GM03348 (cell line): ENCODE data around the gene FBXL14.
"Not testable (repeated sequence)": the region's sequence is repeated elsewhere in the genome, so short reads cannot be mapped to it uniquely, and the experiment has no call there.

ENCODE experiments used
- DNase-seq: peaks from one replicate; pipeline ENCODE4 v3.0.0; 2012; ENCODE audit warnings: low spot score

Gene FBXL14

DNA sequence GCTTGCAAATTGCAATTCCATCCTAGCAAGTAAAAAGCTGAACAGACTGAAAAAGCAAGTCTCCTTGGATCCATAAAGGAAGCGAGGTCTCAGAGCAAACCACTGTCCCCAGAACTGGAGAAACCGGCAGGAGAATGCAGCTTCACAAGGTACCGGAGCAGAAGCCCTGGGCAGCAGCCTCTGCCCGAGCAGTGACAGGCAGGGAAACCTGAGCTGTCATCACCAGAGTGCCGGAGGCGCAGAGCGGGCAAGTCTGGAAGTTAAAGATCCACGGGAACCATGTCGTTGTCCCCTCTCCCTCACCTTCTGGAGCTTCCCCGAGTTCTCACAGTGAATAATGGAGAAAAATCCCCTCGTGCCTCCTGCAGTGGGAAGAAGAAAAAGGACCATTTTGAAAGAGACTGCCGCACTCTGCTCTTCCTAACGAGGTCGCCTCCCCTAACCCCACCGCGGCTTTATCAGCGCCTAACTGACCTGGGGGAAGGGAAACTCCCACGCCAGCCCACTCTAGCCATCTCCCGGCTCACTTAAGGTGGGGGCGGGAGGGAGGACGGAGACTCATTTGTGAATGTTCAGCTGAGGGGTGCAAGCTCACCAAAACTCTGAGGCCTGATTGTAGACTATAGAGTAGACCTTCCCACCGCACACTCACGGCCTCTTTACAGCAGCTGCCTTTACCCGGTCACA, 27.8 kb downstream of the FBXL14 start:
- DNase-seq, result no peak

DNA sequence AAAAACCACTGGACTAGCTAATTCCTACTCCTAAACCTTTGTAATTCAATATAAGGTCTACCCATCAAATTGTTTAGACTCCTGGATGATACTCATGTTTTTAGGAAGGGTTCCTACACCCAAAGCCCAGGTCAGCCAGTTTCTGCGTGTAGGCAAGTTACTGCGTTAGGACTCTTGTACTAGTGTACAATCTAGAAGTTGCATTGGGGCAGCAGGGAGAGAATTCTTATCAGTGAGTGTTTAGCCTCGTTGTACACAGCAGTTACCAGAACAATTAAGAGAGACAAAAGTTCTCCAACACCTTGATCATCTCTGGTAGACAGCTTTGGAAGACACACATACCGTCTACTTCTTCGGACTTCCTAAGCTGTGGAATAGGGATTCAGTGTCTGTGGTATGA, 29.2 kb downstream of the FBXL14 start:
- no peak for DNase-seq

DNA sequence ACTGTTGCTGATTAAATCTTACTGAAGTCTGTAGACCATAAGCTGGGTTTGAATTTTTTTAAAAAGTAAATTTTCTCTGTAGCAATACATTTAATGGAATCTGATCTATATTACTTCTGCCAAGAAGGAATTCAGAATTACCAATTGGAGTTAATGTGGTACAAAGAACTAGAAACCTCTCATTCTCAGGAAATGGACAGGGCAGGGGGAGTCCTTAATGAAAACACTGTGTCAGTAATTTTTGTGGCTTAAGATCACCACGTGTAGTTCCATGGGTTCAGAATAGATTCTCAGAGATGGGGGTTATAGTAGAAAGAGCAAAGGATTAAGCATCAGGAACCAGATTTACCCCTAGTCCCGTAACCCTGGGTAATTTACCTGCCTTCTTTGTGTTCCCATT, 30.3 kb downstream of the FBXL14 start:
- DNase-seq, result no peak

DNA sequence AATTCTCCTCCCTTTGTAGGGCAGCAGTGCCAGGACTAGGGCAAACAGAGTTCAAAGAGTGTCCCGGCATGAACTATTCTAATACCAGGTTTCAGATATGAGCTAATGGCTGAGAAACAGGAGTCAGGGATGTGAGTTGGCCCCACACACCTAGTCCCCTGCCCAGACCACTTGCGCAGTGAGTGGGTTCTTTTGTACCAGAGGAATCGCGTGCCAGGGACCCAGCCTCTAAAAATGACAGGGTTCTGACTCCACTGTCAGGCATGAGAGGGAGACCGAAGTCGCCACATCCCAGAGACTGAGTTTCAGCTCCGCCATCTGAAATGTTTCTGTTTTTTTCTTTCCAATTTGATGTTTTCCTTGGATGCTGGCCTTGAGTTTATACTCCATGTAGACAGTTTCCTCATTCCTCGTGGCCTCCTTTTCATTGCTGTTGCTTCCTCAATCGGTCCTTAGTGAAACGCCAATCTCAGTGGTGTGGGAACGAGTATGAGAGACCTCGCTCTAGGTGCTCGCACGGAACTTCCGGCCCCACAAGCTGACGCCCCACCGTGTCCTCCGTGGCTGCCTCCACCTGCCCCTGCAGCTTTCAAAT, 31.5 kb downstream of the FBXL14 start:
- DNase-seq, result no peak

DNA sequence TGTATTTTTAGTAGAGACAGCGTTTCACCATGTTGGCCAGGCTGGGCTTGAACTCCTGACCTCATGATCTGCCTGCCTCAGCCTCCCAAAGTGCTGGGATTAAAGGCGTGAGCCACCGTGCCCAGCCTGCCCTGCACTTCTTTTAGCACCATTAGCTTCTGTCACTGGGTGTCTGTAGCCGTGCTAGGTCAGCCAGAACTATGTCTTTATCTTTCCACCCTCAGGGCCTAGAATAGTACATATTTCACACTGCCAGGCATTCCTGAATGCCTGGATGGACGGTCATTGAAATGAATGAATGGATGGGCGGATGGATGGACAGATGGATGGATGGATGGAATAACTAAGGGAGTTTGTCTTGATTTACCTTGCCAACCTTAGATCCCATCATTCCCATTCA, 33.7 kb downstream of the FBXL14 start:
- DNase-seq, result no peak

DNA sequence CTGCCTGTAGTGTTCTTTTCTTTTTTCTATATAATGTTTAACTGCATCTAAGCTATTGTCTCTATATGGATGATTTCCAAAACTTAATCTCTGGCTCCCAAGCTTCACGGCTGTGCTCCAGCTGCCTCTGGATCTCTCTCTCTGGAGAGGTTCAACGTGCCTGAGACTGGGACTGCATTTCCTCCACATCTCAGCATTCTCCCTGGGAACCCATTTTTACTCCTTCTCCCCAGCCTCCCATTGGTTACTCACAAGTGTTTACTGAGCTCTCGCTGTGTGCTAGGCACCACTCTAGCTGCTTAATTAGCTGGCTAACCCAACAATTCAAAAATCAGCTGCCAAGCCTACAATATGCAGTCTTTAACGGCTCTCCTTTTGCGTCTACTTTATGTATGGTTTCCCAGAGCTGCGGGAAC, 34.7 kb downstream of the FBXL14 start:
- DNase-seq, result no peak

DNA sequence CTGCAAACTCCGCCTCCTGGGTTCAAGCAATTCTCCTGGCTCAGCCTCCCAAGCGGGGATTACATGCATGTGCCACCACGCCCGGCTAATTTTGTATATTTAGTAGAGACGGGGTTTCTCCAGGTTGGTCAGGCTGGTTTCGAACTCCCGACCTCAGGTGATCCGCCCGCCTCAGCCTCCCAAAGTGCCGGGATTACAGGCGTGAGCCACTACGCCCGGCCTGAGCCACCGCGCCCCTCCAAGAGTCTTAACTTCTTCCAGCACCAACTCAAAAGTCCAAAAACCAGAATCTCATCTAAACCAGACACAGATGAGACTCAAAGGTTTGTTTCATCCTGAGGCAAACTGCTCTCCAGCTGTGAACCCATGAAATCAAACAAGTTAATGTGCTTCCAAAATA, 36.3 kb downstream of the FBXL14 start:
- not testable (repeated sequence) for DNase-seq

DNA sequence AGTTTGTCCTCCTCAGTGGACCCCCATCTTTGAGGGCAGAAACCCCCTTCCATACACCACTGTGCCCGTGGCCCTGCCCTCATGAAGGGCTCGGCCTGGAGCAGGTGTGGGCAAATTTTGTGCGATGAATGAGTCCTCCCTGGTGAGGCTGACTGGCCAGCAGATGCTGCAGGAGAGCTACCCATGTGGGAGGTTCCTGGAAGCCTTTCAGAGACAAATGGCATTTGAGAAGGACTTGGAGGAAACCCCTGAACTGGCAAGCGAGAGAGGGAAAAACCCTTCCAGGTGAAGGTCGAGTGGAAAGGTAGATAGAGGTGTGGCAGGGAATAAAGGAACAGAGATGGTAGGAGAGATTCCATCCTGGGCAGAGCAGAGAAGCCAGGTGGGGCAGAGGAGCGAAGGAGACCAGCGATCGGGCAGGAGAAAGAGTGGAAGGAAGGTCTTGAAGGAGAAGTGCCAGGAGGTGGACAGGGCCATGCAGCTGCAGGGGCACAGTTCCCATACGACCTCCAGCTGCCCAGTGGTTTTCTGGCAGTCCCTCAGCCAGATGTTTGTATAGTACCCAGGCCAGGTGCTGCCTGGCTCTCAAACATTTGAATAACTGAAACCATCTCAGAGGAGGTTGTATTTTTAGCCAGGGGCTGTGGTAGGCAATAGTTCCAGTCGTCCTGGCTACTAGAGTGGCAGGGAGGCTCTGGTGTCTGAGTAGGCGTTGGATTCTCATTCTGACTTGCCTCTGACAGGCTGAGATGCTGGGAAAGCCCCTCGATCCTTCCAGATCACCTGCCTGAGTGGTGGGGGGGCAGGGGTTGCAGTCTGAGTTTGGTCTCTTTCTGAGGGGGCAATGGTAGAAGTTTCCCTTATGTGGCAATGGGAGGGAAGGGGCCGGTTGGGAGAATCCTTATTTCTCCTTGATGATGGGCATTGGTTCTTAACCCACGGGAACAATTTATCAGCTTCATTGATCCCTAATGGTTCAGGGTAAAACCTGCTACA, 40.1 kb downstream of the FBXL14 start:
- no peak for DNase-seq

DNA sequence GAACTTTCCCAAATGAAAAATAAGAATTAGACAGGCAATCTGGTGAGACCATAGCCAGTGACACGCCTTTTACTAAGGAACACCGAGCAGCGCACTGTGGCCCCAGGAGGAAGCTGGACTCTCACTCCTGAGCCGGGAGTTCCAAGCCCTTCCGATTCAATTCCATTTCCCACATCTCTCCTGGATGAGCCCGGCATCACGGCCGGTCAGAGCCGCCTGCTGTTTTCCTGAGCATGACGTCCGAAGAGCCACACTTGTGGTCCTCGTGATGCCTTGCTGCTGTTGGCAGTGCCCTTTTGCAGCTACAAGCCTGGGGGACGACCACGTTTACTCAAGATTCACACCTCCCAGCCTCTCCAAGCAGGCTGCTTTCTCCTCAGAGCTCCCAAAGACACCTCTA, 40.8 kb downstream of the FBXL14 start:
- DNase-seq, result no peak

DNA sequence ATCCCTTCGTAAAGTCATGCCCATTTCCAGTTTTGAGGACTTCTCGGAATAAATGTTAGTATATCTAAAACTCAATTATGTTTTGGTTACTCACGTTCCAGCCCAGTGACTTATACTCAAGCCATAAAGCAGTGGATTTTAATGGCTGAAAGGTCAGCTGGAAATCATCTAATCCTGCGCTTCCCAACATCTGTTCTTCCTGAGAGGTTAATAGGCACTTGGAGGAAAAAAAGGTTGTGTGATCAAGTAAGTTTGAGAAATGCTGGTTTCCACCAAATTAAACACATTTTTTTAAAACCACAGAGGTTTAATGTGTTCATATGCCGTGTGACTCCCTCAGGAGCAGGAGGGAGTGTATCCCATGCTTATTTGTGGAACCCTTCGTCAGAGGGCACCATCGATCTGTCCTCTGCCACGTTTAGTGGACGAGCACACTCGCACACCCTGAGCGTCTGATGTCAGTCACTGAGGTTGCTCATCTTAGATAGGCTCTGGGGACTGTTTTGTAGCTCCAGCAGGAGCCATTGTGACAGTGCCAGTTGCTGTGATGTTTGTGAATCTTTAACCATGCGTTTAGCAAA, 41.4 kb downstream of the FBXL14 start:
- peak; percentile 68 for DNase-seq

DNA sequence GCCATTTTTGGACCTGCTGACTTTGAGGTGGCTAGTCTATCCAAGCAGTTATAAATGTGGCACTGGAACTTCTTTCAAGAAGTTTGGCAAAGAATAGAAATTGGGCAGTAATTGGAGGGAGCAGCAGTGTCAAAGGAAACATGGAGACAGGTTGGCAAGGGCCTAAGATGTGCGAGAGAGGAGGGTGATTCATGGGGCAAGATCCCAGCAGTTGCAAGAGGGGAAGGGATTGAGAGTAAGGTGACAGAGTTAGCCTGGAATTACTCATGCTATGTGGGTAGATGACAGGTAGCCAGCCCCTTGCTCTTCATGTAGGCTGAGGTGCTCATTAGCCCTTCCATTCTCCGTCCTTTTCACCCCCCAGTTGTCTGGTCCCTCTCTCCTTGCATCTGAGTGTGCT, 42.2 kb downstream of the FBXL14 start:
- no peak for DNase-seq

DNA sequence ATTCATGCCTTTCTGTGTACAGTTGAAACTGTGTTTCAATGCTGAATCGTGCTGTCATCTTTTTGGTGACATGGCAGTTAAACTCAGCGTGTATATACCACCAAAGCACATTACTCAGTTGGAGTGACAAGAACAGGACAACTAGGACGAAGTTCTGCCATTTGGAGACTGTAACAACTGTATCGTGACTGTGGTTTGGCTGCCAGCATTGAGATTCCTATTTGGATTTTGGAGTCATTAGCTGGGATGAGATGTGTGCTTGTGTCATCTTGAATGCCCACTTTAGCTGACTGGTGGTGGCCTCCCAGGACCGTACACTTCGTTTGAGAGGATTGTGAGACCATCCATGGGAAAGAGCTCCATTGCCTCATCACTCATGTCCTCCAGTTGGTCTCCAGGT, 42.9 kb downstream of the FBXL14 start:
- DNase-seq, result no peak

DNA sequence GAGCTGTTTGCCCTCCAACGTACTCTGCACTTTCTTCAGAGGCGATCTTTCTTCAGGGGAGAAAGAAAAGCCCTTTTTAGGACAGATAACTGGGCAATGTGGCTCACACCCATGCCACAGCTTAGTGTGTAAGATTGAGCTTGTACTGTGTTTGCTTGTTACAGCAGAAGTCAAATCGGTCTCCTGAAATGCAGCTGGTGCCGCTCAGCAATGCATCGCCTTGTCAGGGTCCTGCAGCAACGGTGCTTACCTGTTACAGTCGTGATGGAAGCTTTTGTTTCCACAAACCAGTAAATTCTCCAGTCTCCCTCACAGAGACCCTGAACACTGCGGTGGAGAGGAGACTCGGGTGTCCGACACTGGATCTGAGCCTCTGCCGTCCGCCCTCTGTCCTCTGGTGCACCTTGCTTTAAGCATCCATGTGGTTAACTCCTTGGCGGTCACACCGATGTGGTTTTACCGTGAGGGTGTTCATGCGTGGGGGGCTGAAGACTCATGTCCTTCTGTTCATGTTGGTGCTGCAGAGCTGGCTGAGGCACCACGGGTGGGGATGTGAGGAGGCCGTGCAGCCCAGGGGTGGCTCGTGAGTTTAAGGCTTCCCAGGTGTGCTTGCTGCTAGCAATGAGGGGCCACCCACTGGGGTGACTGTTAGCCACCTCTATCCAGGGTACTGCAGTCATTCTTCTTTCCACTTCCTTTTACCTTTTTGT, 47.3 kb downstream of the FBXL14 start:
- no peak for DNase-seq

DNA sequence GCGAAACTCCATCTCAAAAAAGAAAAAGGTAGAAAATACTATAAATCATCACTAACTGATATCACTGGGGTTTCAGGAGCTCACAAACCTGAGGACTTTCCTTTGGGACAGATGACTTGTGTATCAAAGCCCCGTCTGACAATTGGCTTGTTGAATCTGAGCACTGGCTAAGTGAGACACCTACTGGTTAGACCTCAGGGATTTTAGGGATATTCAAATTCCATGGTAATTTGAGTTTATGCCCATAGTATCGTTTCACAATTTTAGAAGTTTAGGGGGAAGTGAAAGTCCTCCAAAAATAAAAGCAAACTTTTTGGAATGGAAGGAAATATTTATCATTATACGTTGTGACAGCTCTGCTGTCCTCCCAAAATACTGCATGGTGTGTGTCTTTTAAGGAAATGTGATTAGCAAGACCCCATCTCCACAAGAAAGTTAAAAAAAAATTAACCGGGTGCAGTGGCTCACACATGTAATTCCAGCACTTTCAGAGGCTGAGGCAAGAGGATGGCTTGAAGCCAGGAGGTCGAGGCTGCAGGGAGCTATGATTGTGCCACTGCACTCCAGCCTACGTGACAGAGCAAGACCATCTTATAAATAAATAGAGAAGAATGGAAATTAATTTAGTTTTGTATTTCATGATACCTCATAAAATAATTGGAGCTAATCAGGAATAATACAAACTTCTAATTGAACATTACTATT, 49.2 kb downstream of the FBXL14 start:
- peak; percentile 51 for DNase-seq

DNA sequence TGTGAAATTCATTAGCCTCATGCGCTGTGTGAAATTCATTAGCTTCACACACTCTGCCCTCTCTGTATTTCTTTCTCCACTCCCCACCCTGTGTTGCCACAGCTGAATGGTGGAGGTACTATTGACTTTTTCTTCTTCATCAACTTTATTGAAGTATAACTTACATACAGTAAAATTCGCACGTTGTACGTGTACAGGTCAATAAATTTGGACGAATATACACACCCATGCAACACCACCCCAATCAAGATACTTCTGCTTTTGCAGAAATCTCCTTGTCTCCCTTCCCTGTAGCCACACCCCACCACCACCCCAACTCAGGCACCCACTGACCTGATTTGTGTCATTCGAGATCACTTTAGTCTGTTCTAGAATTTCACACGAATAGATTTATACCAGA, 51.8 kb downstream of the FBXL14 start:
- DNase-seq, result no peak

DNA sequence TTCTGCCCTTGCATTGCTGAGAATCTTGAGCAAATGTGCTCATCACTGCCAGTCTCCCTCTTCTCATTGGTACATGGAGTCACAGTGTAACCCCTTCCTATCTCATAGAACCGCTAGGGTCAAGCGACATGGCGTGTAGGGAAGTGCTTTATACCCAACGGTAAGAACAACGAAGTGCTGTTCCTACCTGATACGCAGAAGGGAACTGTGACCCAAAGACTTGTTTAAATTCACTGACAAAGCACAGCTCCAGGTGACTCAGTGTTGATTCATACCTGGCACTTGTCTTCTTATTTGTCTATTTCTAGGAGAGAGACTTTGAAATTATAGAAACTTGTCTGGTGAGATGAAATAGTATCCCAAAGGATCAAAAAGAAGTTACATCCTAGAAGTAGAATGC, 53.7 kb downstream of the FBXL14 start:
- DNase-seq, result no peak

DNA sequence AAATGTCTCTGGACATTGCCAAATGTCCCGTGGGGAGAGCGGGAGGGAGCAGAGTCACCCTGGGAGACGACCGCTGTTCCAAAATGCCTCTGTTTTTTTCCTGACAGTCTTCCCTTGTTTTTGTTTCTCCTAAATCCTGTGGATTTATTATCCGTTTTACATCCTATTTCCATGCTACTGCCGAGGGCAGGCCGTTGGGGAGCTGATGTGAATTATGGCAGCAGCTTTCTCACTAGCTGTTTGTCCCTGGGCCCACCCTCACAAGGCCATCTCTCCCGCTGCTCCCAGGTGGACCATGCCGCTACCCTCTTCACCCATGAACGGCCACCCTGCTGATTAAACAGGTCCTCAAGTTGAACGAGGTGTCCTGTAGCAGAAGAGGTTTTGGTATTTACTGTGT, 55.2 kb downstream of the FBXL14 start:
- no peak for DNase-seq

DNA sequence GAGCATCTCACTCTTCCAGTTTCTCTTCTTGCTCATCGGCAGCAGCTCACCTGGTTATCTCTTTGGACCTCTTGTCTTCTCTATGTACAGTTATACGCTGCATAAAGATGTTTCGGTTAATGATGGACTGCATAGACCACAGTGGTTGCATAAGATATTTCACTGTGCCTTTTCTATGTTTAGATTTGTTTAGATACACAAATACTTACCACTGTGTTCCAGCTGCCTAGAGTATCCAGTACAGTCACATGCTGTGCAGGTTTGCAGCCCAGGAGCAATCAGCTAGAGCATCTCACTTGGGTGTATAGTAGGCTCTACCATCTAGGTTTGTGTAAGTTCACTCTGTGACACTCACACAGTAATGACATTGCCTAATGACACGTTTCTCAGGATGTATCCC, 57.6 kb downstream of the FBXL14 start:
- no peak for DNase-seq

DNA sequence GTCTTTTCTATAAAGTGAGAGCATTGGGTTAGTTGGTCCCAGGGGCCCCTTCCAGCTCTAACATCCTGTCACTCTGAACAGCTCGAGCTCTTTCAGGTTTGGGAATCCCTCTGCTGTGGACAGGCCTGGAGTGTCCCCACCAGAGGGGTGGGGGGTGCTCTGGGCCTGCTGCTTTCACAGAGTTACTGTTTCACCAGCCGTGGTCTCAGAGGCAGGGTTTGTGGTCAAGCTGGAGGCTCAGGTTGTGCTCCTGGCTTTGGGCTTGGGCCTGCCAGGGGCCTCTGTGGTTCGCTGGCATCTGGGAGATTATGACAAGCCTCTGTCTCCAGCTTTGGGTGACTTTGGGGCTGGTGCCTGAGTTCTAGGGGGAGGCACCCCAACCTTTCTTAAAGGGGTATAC, 59.6 kb downstream of the FBXL14 start:
- no peak for DNase-seq

DNA sequence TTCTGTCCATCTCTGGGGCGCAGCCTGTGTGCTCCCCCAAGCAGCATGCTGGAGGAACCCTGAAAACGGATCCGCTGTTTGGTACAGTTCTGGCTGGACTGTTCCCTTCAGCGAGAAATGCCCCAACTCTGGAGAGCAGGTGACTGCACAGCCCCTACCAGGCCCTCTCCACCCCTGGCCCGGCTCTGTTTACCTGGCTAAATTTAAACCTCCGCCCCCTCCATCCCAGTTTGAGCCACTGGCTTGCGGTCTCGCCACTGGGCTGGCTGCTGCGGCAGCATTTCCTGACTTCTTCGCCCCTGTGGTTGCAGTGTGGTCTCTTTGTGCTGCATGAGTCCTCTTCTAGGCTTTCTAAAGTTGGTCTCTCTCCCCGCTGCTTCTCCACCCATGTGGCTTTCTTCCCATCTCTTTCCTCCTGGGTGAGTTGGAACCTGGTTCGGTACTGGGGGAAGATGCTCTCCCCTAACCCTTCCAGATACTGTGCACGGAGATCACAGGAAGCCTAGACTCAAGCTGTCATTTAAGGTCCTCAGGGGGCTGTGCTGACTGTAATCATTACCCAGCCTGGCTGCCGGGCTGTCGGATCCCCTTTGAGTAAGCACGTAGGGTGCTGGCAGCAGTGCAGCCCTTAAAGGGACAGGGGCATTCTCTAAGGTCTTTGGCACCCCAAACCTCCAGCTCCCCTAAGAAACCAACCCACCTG, 60.6 kb downstream of the FBXL14 start:
- peak; percentile 58 for DNase-seq

DNA sequence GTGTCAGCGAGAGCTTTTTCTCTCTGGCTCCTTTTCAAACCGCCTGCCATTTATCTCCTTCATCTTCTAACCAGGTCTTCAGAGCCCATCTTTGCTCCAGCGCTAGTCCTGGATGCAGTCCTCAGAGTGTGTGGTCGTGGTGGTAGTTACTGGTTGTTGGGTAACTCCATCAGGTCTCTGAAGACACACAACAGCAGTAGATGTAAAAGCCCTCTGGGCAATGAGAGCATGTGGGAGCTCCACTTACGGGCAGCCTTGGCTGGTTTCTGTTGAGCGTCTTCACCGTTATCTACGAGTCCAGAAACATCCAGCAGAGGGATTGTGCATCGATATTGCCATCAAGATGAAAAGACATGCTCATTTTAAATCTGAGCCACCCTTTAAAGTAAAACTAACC, 61.2 kb downstream of the FBXL14 start:
- DNase-seq, result peak; percentile 46
